ENCODE measurements around the gene RPSA. TPM values are rescaled to one million over a fixed set of nuclear protein-coding genes. Genes with fewer than 3 reads are reported as not detected.
"Not testable (repeated sequence)": the region's sequence is repeated elsewhere in the genome, so short reads cannot be mapped to it uniquely, and the experiment has no call there.

The RPSA gene
- total and polyA plus RNA-seq, 8 donors, result 738 to 1,954 (median 1,788) TPM

DNA sequence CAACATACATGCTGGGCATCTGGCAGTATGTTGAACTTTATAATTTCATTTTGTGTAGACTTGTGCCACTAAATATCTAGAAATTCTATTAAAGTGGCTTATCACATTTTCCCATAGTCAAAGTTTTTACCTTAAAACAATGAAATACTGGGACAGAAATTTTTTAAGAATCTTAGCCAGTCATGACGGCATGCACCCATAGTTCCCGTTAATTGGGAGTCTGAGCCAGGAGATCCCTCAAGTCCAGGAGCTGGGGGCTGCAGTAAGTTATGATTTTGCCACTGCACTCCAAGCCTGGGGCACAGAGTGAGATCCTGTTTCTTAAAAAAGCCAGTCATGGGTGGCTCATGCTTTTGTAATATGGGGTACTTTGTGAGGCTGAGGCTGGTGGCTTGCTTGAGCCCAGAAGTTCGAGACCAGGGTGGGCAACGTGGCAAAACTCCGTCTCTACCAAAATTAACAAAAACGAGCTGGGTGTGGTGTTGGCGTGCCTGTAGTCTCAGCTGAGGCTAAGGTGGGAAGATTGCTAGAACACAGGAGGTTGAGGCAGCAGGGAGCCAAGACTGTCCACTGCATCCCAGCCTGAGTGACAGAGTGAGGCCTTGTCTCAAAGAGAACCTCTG, 3.1 kb downstream of the RPSA start:
- no peak for ATAC-seq
- peaks cover 9 to 44% of the 10 kb centered on the region in 2 donors for H3K4me1 ChIP-seq
- TF ChIP-seq, protein P1, sequence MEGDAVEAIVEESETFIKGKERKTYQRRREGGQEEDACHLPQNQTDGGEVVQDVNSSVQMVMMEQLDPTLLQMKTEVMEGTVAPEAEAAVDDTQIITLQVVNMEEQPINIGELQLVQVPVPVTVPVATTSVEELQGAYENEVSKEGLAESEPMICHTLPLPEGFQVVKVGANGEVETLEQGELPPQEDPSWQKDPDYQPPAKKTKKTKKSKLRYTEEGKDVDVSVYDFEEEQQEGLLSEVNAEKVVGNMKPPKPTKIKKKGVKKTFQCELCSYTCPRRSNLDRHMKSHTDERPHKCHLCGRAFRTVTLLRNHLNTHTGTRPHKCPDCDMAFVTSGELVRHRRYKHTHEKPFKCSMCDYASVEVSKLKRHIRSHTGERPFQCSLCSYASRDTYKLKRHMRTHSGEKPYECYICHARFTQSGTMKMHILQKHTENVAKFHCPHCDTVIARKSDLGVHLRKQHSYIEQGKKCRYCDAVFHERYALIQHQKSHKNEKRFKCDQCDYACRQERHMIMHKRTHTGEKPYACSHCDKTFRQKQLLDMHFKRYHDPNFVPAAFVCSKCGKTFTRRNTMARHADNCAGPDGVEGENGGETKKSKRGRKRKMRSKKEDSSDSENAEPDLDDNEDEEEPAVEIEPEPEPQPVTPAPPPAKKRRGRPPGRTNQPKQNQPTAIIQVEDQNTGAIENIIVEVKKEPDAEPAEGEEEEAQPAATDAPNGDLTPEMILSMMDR (IDR thresholded peaks at IDR 0.05), result no peak
- DNase-seq, result no peak
- no peaks in the 10 kb centered on the region for H3K9me3 ChIP-seq
- no peaks in the 10 kb centered on the region for H3K27me3 ChIP-seq
- no peak overlapping the region for H3K4me3 ChIP-seq
- H3K27ac ChIP-seq, result no peak overlapping the region
- intact Hi-C loops (cut with DNase I), result no loop called here
- H3K36me3 ChIP-seq, result peaks cover 0 to 70% of the 10 kb centered on the region in 2 donors

DNA sequence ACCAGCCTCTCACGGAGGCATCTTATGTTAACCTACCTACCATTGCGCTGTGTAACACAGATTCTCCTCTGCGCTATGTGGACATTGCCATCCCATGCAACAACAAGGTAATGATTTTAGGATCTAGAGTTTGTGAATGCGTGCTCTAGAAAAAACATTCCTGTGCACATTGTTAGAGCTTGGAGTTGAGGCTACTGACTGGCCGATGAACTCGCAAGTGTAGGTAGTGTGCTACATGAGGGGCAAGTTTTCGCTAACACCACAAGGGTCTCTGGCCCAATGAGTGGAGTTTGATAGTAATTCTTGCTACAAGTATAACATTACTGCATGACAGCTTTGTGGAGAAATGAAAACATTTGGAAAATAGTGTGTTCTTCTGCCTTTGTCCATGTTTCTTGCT, 4.4 kb downstream of the RPSA start:
- H3K4me3 ChIP-seq, result no peak overlapping the region
- intact Hi-C loops (cut with DNase I), result no loop called here
- H3K27ac ChIP-seq, result no peak overlapping the region
- H3K9me3 ChIP-seq, result no peaks in the 10 kb centered on the region
- no peak for DNase-seq
- H3K4me1 ChIP-seq, result peaks cover 9 to 40% of the 10 kb centered on the region in 2 donors
- no peak for ATAC-seq
- TF ChIP-seq, protein P1 (IDR thresholded peaks at IDR 0.05), result no peak
- no peaks in the 10 kb centered on the region for H3K27me3 ChIP-seq
- H3K36me3 ChIP-seq, result peaks cover 0 to 73% of the 10 kb centered on the region in 2 donors

DNA sequence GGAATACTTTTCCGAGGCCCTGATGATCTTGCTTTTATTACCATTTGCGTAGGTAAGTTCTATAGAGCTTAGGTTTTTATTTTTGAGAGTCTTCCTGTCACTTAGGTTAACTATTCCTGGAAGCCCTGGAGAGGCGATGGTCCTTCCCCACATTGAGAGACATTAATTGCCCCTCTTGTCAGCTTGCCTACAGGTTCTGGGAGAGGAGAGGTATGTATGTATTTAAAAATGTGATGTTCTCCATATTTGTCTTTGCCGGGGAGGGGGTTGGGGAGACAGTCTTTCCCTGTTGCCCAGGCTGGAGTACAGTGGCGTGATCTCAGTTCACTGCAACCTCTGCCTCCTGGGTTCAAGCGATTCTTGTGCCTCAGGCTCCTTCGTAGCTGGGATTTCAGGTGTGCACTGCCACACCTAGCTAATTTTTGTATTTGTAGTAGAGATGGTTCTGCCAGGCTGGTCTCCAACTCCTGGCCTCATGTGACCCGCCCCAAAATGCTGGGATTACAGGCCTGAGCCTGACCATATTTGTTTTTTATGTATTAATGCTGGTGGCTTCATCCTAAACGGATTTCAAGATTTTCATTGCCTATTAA, 6.2 kb downstream of the RPSA start:
- no peak for DNase-seq
- TF ChIP-seq, protein P1 (IDR thresholded peaks at IDR 0.05), result no peak
- Histone ChIP-seq H3K27me3 (no peaks in the 10 kb centered on the region), H3K4me3 (no peak overlapping the region), H3K36me3 (peaks cover 0 to 72% of the 10 kb centered on the region in 2 donors), H3K27ac (no peak overlapping the region), H3K9me3 (no peaks in the 10 kb centered on the region), H3K4me1 (peaks cover 7 to 32% of the 10 kb centered on the region in 2 donors)
- no peak for ATAC-seq
- intact Hi-C loops (cut with DNase I), result no loop called here

DNA sequence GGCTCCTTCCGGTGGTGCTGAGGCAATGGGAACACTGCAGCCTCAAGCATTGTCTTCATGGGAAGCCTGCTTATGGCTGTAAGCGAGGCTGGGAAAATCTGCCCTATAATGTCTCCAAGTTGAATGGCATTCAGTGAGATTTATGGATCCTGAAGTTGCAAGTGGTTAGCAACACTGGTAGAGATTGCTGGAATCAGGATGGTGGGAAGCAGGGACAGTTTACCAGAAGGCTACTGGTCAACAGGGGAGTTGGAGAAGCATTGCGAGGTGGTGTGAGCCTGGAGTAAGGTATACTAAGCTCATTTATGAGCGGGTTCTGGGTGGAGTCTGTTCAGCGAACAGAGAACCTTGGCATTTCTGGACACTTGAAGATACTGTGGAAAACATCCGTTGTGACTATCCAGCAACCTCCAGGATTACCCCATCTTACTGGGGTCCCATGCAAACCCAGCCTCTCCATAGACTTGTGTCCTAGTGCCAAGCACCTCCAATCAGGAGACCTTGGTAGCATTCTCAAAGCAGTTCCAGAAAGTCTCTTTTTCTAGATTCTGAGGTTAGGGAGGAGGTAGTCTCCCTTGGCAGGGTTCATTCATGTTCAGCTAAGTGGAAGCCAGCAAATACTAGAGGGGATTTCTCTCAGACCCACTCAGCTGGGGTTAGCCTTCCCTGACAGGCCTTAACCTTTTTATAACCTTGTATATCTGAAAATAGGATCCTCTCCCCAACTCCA, 7.3 kb downstream of the RPSA start:
- H3K27ac ChIP-seq, result no peak overlapping the region
- intact Hi-C loops (cut with DNase I), result no loop called here
- TF ChIP-seq, protein P1 (IDR thresholded peaks at IDR 0.05), result no peak
- peaks cover 0 to 23% of the 10 kb centered on the region in 2 donors for H3K4me1 ChIP-seq
- no peaks in the 10 kb centered on the region for H3K27me3 ChIP-seq
- DNase-seq, result no peak
- ATAC-seq, result no peak
- H3K4me3 ChIP-seq, result no peak overlapping the region
- peaks cover 0 to 61% of the 10 kb centered on the region in 2 donors for H3K36me3 ChIP-seq
- H3K9me3 ChIP-seq, result no peaks in the 10 kb centered on the region

DNA sequence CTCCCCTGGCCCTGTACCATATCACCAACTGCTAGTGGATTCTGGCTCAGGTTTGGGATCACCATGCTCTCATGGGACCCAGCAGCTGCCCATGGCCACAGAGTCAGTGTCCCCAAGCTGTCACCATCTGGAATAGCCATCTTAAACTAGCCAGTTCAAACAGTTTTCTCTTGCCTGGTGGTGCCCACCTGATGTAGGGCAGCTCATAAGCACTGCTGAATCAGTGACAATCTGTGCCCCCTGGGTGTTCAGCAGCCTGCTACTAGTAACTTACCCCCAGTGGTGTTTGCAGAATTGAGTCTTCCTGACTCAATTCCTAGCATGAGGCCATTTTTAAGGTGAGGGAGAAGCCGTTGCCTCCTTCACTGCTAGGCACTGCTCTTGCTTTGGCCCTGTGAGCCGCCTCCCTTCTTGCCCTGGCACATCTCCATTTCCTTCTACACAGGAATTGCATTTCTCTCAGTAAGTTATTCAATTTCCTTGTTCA, 7.9 kb downstream of the RPSA start:
- no peaks in the 10 kb centered on the region for H3K9me3 ChIP-seq
- DNase-seq (no peak), ATAC-seq (peak; percentile 38)
- TF ChIP-seq, protein P1 (IDR thresholded peaks at IDR 0.05), result no peak
- no peaks in the 10 kb centered on the region for H3K27me3 ChIP-seq
- H3K4me1 ChIP-seq, result peaks cover 0 to 19% of the 10 kb centered on the region in 2 donors
- no peak overlapping the region for H3K27ac ChIP-seq
- H3K36me3 ChIP-seq, result peaks cover 0 to 55% of the 10 kb centered on the region in 2 donors
- no peak overlapping the region for H3K4me3 ChIP-seq
- intact Hi-C loops (cut with DNase I), result no loop called here

DNA sequence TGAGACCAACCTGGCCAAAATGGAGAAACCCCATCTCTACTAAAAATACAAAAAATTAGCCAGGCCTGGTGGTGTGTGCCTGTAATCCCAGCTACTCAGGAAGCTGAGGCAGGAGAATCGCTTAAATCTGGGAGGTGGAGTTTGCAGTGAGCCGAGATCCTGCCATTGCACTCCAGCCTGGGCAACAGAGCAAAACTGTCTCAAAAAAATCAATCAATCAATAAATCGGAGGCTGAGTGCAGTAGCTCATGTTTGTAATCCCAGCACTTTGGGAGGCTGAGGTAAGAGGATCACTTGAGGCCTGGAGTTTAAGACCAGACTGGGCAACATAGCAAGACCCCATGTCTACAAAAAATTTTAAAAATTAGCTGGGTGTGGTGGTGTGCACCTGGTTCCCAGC, 8.8 kb downstream of the RPSA start:
- intact Hi-C loops (cut with DNase I), result not testable (repeated sequence)
- H3K4me1 ChIP-seq, result peaks cover 0 to 10% of the 10 kb centered on the region in 2 donors

More for the DNA sequence above, 8.8 kb downstream of the RPSA start:
- H3K9me3 ChIP-seq, H3K27ac ChIP-seq, H3K27me3 ChIP-seq, ATAC-seq, DNase-seq, H3K4me3 ChIP-seq: not testable (repeated sequence)
- H3K36me3 ChIP-seq, result peaks cover 0 to 46% of the 10 kb centered on the region in 2 donors

Measured in left lung (tissue), 10 donors.